T1000 (cell line): ENCODE data around the gene CDRT4.

Experiments
- DNase-seq: peaks from one replicate; lab custom pipeline; 2025; ENCODE audit warnings: mixed read lengths; lab: John Stamatoyannopoulos, UW

The CDRT4 gene

DNA sequence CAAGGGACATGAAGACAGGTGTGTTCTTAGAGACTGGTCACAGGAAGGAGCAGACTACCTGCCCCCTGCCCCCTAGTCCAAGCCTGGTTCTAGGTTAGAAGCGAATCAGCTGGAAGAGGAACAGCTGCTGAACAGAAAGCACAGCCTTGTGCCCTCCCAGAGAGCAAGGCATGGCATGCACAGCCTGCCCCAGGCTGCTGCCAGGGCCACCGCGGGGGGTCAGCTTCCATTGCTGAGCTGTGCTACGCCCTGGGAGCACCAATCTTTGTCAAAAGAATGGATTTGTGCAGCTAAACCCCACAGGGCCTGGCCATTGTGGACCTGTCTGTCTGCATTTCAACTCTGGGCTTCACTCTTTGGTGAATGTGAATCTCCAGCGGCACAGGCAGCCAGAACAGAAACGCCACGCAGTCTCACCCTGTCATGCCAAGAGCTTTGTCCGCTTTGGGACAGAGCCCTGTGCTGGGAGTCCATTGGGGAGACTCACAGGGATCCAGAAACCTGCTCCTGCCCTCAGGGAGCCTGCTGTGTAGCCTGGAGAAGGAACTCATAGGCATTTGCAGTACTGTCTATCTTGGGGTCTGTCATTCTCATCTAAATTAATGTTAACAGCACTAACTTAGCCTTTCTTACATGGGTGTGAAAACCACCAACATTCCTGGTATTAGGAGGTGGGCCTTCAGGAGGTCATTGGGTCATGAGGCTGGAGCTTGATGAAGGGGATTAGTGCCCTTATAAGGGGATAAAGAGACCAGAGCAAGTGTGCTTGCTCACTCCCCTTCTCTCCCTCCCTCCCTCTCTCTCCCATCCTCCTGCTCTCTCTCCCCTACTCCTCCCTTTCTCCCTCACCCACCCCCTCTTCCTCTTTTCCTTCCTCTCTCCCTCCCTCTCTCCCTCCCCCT, 25.6 kb upstream of the CDRT4 start:
- no peak for DNase-seq

GRCh38 chr17:15492186-15492585, 24.8 kb upstream of the CDRT4 start:
- no peak for DNase-seq

DNA sequence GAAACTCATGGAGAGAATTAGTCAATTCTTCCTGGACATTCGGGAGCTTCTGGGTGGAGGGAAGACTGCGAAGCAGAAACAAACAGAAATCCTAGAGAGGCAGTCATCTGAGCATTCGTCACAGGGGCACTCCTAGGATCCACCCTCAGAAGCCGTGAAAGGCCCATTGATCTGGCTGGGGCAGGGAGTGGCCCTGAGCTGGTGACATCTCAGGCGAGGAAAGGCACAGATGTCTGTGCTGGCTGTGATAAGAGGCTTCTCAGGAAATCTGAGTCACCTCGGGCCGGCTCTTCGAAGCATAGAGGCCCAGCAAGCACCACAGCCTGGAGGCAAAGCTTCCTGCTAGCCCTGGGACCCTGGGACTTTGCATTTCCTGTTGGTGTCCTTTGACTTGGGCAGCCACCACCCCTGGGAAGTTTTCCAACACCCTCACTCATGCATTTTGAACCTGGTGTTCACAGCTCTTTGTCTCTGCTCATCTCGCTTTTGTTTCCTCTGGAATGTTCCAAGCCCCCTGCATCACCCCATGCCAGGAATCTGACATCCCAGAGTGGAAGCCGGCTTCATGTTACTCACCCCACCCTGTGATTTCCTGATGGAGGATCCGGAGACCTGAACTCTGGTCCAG, 23.3 kb upstream of the CDRT4 start:
- DNase-seq = peak; percentile 77

DNA sequence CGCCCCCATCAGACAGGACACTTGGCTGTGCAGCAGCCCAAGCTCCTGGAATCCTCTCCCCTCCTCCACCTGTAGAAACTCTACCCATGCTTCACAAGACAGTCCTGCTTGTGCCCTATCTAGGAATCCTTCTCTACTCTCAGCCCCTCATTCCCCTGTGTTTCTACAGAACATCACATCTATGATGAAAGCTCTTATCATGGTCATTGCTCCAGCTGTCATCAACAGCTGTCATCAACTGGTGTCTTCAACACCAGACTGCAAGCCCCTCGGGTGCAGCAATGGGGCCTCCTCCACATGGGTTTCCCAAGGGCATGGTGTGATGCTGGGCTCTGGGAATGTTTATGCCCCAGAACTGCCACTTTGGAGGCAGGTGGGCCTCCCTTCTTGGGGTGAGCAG, 21.1 kb upstream of the CDRT4 start:
- no peak for DNase-seq

- no peak for DNase-seq
These were observed 17.6 kb upstream of the CDRT4 start for GRCh38 chr17:15485045-15485444.

GRCh38 chr17:15483431-15483830, 16.0 kb upstream of the CDRT4 start:
- DNase-seq = no peak

DNA sequence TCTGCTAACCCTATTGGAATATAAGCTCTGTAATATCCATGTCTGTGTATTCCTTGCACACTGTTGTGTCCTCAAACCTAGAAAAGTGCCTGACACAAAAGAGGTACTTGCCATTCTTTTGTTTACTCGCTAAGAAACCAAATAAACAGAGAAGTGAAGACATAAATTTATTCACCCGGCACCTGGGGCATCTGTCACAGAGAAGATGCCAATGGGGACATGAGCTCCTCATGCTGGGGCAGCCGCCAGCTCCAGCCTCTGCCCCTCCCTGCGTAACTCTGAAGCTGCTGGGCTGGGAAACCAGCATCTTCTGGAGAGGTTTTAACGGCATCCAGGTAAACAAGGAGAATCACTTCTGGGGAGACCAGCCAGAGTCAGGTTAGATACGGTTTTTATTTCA, 15.1 kb upstream of the CDRT4 start:
- no peak for DNase-seq

GRCh38 chr17:15481481-15481880, 14.1 kb upstream of the CDRT4 start:
- no peak for DNase-seq

GRCh38 chr17:15480204-15480603, 12.8 kb upstream of the CDRT4 start:
- DNase-seq = no peak

- no peak for DNase-seq
These were observed 12.3 kb upstream of the CDRT4 start for GRCh38 chr17:15479703-15480102.

GRCh38 chr17:15478845-15479244, 11.4 kb upstream of the CDRT4 start:
- DNase-seq = no peak

DNA sequence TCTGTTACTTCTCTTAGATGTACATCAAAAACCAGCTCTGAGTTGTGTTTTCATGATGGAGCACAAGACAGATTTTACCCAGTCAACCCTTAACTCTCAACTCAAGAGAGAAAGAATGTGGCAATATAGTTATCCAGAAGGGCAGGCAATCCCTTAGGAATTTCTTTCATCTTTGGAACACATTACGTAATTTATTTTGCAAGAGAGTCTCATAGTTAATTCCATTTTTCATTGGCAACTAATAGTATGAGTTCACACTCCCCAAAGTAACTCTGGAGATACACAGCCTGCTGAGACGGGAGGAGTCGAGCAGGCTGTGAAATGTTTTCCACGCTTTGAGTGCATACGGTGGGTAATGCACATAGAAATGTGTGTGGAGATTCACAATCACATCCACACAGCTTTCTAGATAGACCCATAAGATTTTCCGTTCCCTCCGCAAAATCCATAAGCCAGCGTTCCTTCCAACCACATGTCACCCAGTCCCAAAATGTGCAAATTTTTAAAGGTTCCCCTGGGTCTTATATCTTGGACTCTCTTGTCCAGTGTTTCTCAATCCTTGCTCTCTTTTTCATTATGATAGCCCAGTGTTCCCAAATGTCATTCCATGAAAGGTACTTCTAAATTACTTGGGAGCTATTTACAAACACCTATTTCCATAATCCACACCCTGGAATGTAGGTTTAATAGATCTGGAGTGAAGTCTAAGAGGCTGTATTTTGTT, 8.4 kb upstream of the CDRT4 start:
- no peak for DNase-seq

GRCh38 chr17:15472891-15473290, 5.5 kb upstream of the CDRT4 start:
- no peak for DNase-seq

GRCh38 chr17:15470536-15470935, 3.1 kb upstream of the CDRT4 start:
- DNase-seq = no peak

DNA sequence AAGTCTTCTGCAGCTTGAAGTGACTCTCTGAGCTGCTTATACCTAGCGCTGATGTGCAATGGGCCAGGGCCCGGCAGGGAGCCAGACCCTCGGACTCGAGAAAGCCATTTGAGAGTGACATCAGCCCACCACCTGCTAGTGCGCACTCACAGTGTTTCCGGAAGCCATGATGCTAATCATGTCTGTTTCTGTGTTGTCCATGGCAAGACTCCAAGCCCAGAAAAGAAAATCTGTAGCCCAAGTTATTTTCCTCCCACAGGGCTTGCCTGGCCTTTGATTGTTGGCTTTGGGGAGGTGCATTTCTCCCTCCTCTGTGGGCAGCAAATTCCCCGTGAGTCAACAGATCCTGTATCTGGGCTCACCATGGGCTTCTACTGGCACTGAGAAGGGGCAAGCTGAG, 1.8 kb upstream of the CDRT4 start:
- DNase-seq = no peak

GRCh38 chr17:15468126-15468525, 705 bp upstream of the CDRT4 start:
- no peak for DNase-seq

DNA sequence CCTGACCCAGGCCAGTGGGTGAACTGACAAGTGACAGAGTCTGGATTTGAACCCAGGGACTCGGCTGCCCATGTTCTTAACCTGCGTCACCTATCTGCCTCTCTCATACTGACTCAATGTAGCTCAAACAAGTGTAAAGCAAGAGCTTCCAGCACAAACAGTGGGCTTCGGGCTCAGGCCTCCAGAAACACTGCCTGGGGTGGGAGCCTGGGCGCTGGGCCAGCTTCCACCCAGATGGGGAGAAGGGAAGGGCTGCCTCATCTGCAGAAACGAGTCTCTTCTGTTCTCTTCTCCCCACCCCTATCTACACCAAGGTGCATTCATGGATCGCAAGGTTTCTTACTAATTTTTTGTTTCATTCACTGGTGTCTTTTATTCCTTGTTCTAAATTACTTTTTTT, 1.3 kb downstream of the CDRT4 start:
- no peak for DNase-seq

GRCh38 chr17:15465045-15465701, 2.2 kb downstream of the CDRT4 start:
- no peak for DNase-seq

- DNase-seq = no peak
These were observed 3.0 kb downstream of the CDRT4 start for GRCh38 chr17:15464231-15464985.

DNA sequence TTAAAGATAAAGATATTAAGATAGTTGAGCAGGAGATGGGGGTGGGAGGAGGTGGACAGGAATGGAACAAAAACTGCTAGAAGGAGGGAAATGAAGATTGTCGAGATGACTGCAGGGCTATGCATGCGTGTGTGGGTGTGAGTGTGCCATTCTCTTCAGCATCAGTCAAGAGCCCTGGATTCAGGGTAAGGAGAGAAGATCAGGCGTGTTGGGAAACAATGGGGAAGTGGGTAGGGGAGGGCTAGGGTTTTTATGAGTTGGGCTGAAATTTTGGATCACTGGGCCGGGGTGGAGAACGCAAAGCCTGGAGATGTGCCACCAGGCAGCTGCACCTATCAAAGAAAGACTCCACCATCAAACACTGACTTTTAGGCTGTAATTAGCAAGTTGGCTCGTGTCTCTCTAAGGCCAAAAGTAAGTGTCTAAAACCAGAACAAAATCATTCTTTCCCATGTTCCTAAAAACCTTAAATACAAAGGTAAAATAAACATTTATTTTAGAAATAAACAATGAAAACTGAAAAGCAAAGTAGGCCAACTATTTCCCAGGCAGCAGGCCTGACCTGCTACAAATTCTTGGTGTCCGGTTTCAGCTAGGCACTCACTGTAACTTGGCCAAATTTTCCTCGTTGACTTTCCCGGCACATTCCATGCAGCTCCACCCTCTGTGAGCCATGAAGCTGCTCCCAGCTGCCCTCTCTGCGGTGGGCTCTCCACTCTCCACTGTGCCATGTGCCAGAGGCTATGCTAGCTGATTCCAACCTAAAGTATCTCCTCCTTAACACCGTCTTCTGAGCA, 4.2 kb downstream of the CDRT4 start:
- DNase-seq = no peak

GRCh38 chr17:15457723-15458094, 9.7 kb downstream of the CDRT4 start:
- DNase-seq = no peak
